HG02763 (cell line): Measurements from ENCODE around the gene SLC35F6.
A peak's percentile ranks its signal among the peaks of the same experiment; 100 is the strongest.
"Not testable (repeated sequence)": the region's sequence is repeated elsewhere in the genome, so short reads cannot be mapped to it uniquely, and the experiment has no call there.

ENCODE experiments used
- ATAC-seq: cut with Tn5 transposase; IDR thresholded peaks from one replicate; pipeline ENCODE4 v1.9.1; 2021; ENCODE audit warnings: mild to moderate bottlenecking, moderate library complexity; ENCODE audit not compliant: unreplicated experiment

The SLC35F6 gene

DNA sequence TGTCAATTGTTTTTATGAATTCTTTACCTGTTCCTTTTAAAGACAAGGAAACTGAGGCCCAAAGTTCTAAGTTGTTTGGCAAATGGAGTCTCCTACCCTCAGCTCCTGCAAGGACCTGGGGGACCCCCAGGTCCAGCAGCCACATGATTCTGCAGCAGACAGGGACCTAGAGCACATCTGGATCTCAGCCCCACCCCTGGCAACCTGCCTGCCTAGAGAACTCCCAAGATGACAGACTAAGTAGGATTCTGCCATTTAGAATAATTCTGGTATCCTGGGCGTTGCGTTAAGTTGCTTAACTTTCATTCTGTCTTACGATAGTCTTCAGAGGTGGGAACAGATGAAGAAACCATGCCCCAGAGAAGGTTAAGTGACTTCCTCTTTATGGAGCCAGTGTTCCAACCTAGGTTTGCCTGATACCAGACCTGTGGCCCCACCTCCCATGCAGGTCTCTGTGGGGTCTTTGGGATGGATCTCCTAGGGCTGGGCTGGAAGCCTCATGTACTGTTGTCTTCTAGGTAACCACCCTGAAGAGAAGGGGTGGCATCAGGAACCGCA is 16.2 kb downstream of the SLC35F6 start:
- no peak for ATAC-seq

DNA sequence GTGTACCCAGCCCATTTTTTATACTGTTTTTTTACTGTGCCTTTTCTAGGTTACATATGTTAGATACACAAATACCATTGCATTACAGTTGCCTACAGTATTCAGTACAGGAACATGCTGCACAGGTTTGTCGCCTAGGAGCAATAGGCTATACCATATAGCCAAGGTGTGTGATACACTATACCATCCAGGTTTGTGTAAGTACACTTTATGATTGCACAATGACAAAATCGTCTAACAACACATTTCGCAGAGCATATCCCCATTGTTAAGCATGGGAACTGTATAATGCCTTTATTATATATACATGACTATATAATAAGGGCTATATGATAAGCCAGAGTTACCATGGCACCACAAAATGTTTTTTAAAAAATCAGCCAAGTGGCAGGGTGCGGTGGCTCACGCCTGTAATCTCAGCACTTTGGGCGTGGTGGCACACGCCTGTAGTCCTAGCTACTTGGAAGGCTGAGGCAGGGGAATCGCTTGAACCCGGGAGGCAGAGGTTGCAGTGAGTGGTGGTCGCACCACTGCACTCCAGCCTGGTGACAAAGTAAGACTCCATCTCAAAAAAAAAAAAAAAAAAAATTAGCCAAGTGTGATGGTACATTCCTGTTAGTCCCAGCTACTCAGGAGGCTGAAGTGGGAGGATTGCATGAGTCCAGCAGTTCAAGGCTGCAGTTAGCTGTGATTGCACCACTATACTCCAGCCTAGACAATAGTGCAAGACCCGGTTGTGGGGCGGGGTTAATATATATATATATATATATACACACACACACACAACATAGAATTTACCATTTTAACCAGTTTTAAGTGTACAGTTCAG is 19.0 kb downstream of the SLC35F6 start:
- no peak for ATAC-seq

DNA sequence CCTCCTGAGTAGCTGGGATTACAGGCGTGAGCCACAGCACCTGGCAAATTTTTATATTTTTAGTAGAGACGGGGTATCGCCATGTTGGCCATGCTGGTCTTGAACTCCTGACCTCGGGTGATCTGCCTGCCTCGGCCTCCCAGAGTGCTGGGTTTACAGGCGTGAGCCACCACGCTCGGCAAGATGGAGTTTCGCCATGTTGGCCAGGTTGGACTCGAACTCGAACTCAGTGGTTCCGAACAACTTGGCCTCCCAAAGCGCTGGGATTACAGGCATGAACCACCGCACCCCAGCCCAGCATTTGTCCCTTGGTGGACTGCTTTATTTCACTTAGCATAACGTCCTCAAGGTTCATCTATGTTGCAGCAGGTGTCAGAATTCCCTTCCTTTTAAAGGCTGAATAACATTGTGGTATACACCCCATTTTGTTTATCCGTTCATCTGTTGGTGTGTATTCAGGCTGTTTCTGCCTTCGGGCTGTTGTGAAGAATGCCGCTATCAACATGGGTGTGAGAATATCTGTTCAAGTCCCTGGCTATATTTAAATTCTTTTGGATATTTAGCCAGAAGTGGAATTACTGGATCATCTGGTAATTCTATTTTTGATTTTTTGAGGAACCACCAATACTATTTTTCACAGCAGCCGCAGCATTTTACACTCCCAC is 20.6 kb downstream of the SLC35F6 start:
- no peak for ATAC-seq

GRCh38 chr2:26785431-26786206 is 21.5 kb downstream of the SLC35F6 start, which contains the start of gene CENPA:
Gene CENPA, plus strand, starts transcription at chr2:26786056. Its CDS starts 141 bp downstream, at chr2:26786197.
- peak; percentile 99 for ATAC-seq

DNA sequence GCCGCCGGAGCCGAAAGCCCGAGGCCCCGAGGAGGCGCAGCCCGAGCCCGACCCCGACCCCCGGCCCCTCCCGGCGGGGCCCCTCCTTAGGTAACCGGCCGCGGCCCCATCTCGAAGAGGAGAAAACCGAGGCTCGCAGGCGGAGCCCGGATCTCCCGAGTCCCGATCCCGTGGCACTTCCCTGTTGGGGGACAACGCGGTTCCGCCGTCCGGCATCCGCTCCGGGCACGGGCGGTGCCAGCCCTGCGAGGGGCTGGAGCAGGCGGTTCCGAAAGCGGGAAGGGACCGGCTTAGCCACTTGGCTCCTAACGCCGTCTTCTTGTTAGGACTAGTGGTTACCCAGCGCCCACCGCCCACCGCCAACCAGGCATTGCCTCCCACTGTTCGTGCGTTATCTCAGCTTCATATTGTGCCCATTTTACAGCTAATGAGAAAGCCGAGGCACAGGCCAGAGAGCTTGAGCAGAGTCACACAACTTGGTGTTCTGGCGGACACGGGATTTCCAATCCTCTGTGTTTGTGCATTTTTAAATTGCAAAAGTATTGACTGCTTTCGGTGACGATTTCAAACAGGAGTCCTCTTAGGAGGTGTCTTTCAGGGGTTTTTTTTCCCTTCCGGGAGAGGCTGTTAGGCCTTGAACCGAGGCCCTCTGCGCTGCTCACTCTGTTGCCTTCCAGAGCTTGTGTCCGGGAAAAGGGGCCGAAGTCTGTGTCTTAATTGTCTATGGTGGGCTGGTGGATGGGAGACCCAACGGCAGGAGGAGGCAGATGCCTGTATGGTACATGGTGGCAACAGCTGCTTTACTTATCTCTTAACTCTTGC is 22.3 kb downstream of the SLC35F6 start:
- peak; percentile 14 for ATAC-seq

GRCh38 chr2:26792720-26793119 is 28.6 kb downstream of the SLC35F6 start:
- ATAC-seq, result no peak

DNA sequence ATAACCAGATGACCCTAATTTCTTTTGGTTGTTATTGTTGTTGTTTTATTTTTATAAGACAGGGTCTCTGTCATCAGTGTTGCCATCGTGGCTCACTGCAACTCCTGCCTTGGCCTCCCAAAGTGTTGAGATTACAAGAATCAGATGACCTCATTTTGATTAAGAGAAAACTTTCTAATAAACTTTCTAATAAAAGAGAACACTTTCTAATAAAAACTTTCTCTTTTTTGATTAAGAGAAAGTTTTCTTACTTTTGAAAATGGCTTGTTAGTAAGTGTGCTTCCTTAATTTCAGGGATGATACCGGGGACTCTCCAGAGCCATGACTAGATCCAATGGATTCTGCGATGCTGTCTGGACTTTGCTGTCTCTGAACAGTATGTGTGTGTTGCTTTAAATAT is 29.4 kb downstream of the SLC35F6 start:
- ATAC-seq, result no peak

- ATAC-seq, result not testable (repeated sequence)
Observed at GRCh38 chr2:26795135-26795534, 31.1 kb downstream of the SLC35F6 start.

DNA sequence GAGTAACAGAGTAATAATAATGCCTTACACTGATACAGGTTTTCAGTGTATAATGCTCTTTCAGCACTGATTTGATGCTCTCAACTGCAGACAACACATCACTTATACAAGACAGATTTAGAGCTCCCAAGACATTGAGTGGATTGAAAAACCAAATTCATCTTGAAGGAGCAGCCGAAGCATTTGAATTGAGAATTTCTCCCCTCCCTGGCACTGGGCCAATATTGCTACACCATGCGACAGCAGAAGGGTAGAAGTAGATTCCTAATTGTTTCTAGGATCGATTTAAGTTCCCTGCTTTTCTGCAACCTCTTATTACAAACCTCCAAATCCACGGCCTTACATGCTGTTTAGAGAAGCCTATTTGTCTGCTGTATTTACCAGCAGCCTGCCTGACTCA is 37.2 kb downstream of the SLC35F6 start:
- ATAC-seq, result no peak

DNA sequence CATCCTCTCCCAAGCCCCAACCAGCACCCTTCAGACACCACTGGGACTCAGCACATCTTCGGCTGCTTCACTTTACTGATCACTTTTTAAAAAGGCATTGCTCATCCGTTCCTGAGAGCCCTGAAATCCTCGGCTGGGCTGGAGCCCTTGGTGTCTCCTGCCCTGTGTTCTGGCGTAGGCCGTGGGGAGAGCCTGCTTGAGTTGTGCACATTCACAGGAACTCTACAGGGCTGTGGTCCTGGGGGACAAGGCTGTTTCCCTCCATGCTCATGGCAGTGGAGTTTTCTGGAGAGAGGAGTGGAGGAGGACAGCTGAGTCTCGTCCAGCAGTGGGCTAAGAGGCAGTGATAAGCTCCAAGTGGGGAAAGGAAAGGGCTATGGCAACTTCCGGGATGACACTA is 37.7 kb downstream of the SLC35F6 start:
- ATAC-seq, result no peak

DNA sequence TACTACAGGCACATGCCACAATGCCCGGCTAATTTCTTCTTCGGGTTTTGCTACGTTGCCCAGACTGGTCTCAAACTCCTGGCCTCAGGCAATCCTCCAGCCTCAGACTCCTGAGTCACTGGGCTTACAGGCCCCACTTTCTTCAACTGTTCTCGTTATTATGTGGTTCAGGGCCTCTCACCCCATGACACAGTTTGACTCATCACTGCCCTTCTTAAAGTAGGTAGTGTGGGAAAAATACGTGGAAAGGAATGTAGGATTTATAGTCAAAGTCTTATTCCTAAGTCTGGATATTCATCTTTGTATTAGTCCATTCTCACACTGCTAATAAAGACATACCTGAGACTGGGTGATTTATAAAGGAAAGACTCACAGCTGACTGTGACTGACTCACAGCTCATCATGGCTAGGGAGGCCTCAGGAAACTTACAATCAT is 41.2 kb downstream of the SLC35F6 start:
- no peak for ATAC-seq

GRCh38 chr2:26807788-26808460 is 43.8 kb downstream of the SLC35F6 start:
- ATAC-seq, result no peak

DNA sequence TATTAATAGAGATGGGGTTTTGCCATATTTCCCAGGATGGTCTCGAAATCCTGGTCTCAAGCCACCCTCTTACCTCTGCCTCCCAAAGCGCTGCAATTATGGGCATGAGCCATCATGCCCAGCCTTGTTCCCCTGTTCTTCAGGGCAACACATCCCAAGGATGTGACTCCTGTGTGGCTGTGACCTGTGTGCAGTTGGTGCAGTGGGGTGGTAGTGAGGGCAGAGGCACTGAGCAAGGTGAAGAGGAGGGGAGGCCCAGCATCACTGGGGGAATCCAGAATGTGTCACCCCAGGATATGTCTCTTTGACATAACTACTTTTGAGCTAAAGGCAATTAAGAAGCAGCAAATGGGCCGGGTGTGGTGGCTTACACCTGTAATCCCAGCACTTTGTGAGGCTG is 45.1 kb downstream of the SLC35F6 start:
- ATAC-seq, result no peak

- ATAC-seq, result no peak
Observed at GRCh38 chr2:26809876-26810577, 45.9 kb downstream of the SLC35F6 start.

DNA sequence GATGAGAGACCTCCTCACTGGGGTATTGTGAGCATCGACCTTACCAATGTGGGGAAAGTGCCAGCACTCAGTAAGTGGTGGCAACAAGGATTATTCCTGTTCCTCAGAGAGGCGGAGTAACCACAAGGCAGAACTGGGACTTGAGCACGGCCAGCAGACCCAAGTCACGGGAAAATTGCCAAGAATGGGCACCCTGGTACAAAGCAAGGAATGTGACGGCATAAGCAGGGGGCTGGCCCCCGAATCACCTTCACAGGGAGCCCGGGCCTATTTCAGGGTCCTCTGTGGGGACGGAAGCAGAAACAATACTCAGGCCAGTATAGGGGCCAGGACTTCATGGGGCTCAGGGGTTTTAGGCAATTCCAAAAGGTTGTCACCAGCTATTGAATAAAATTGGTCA is 47.2 kb downstream of the SLC35F6 start:
- ATAC-seq, result no peak

- no peak for ATAC-seq
Observed at GRCh38 chr2:26811791-26812694, 48.0 kb downstream of the SLC35F6 start.

DNA sequence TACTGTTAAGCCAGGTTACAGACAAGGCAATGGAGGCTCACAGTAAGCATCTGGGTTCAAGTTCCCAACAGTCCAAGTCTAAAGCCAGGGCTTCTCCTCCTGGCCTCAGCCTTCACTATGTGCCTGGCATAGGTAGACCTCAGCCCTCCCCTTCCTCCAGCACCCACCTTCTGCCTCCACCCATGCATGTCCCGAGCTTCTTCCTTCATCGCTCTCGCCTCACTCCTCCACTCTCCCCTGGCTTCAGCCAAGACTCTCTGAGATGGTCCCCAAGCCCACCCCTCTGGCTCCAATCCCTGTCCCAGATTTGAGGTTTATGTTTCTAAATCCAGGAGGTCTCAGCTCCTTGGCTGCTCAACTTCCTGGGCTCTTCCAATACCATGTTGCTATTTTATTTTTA is 48.6 kb downstream of the SLC35F6 start:
- no peak for ATAC-seq
